HG03575 (cell line): ENCODE data around the gene SEC16A.

Source experiments
- ATAC-seq: cut with Tn5 transposase; IDR thresholded peaks from one replicate; pipeline ENCODE4 v1.9.1; 2021; ENCODE audit not compliant: unreplicated experiment, insufficient number of reproducible peaks, low FRiP score; ENCODE audit errors: extremely low read depth

Gene SEC16A

GRCh38 chr9:136505406-136506403 lies 22.9 kb upstream of the SEC16A start:
- no peak for ATAC-seq

- ATAC-seq = no peak
Measured at GRCh38 chr9:136504512-136505348, 21.9 kb upstream of the SEC16A start.

GRCh38 chr9:136502940-136503550 lies 20.2 kb upstream of the SEC16A start:
- no peak for ATAC-seq

DNA sequence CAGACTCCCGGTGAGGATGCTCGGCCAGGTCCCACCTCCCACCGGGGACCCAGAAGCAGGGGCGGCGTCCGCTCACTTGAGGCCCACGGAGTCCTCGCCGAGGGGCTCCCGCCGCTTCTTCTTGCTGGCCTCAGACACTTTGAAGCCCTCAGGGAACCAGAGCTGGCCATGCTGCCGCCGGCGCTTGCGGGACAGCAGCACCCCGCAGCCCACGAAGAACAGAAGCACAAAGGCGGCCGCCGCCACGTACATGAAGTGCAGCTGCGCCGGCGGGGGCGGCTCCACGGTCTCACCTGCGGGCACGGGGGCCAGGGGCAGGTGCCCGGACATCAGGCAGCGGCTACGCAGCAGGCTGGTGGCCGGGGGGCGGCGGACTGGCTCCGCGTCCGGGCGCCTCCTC lies 19.4 kb upstream of the SEC16A start:
- ATAC-seq = no peak

GRCh38 chr9:136501686-136502085 lies 18.8 kb upstream of the SEC16A start:
- ATAC-seq = no peak

- ATAC-seq = no peak
Measured at GRCh38 chr9:136499935-136500910, 17.4 kb upstream of the SEC16A start.

- no peak for ATAC-seq
Measured at GRCh38 chr9:136499071-136499934, 16.5 kb upstream of the SEC16A start.

- no peak for ATAC-seq
Measured at GRCh38 chr9:136497916-136498695, 15.3 kb upstream of the SEC16A start.

DNA sequence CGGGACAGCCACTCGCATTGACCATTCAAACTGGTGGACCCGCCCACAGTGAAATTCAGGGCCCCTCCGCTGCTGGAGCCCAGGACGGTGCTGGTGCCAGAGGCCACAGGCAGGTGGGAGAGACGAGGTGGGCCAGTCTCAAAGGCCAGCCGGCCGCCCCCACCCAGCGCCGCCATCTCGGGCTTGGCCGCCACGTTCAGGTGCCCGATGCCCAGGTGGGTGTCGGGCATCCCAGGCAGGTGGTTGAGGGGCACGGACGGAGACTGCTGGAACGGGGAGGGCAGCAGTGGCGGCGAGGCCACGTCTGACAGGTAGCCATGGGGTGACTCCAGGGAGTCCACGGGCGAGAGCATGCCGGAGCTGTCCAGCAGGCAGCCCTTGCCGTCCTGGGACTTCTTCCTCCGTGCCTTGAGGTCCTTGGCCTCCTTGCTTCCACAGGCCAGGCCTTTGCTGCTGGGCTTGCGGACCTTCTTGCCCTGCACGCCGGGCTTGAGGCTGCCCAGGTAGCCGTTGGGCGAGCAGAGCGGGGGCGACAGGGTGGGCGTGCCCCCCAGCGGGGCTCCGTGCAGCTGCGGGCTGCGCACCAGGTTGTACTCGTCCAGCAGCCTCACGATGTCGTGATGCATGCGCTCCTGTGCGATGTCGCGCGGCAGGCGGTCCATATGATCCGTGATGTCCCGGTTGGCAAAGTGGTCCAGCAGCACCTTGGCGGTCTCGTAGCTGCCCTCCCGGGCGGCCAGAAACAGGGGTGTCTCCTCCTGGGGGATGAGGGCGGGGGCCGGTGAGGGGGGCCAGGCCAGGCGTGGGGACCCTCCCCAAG lies 14.2 kb upstream of the SEC16A start:
- ATAC-seq = no peak

GRCh38 chr9:136496181-136496580 lies 13.3 kb upstream of the SEC16A start:
- no peak for ATAC-seq

DNA sequence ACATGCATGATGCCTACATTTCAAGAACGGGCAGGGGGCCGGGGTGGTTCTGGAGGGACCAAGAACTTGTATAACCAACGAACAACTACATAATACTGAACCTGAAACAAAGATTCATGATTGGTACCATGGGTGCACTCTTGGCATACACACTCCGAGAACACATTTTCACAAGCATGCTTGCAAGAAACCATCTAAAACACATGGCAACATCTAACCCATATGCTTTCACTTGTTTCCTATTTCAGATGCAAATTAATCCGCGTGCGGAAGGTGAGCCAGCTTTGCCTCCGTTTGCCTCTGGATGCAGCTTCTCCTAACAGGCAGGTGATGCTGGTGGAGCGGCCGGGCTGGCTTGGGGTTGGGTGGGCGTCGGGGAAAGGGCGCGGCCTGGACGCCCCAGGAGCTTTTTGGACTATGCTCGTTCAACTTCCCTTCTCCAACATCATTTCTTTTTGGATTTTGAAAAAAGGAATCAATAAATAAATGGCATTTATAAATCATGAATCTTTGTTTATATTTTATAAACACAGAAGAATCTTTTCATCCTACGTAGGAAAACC lies 12.5 kb upstream of the SEC16A start:
- ATAC-seq = no peak

GRCh38 chr9:136494531-136495215 lies 11.8 kb upstream of the SEC16A start:
- ATAC-seq = no peak

- ATAC-seq = no peak
Measured at GRCh38 chr9:136494012-136494411, 11.2 kb upstream of the SEC16A start.

GRCh38 chr9:136493567-136493971 lies 10.7 kb upstream of the SEC16A start:
- ATAC-seq = no peak

- ATAC-seq = no peak
Measured at GRCh38 chr9:136492978-136493522, 10.2 kb upstream of the SEC16A start.
